GM12891 (cell line): ENCODE results near the gene HMGCS2.

Experiments used
- PAX5 ChIP-seq: IDR thresholded peaks from 2 replicates; pipeline ENCODE4 v1.6.1; 2011; ENCODE audit warnings: low read length, moderate library complexity, mild to moderate bottlenecking; ENCODE audit not compliant: insufficient read depth, severe bottlenecking
- POLR2A ChIP-seq: IDR thresholded peaks from 2 replicates; pipeline ENCODE4 v1.6.1; 2011; ENCODE audit warnings: low read depth, low read length, control low read depth
- POLR2AphosphoS5 ChIP-seq: IDR thresholded peaks from 2 replicates; pipeline ENCODE4 v1.6.1; 2011; ENCODE audit warnings: low read depth, low read length, control low read depth
- SPI1 ChIP-seq: IDR thresholded peaks from 2 replicates; pipeline ENCODE4 v1.6.1; 2011; ENCODE audit warnings: low read depth, low read length, control low read depth
- TAF1 ChIP-seq: IDR thresholded peaks from 2 replicates; pipeline ENCODE4 v1.6.1; 2011; ENCODE audit warnings: low read depth, low read length, control low read depth

DNA sequence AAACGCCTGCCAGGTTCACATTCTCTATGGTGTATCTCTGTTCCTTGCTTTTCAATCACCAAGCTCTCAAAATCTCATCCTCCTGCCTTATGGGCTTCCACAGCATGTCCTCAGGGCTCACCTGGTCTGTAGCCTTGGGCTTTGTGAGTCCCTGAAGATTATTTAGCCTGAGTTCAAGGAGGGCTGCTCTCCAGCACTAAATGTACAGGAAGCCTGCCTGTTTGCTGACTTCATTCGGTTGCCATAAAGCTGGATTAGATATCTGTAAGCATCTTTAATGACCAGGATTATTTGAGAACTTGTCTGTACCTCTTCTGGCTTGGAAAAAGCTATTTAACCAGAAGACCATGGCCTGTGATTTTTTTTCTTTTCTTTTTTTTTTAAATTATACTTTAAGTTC lies 49.5 kb upstream of the HMGCS2 start:
- TF ChIP-seq POLR2A (no peak), POLR2AphosphoS5 (no peak), SPI1 (no peak), TAF1 (no peak), PAX5 (no peak)
